Measurements from ENCODE around the gene SEC14L6.

- TF ChIP-seq CTCF (IDR thresholded peaks at IDR 0.05; ENCODE audit: low read depth, low read length) (no peak), MYC (IDR thresholded peaks at IDR 0.05; ENCODE audit: low read depth, low read length) (no peak), POLR2A (IDR thresholded peaks at IDR 0.05; ENCODE audit: extremely low read depth, insufficient read length) (no peak)
- TF ChIP-seq, protein P1, sequence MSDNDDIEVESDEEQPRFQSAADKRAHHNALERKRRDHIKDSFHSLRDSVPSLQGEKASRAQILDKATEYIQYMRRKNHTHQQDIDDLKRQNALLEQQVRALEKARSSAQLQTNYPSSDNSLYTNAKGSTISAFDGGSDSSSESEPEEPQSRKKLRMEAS (IDR thresholded peaks at IDR 0.05; ENCODE audit: low read depth, low read length), result no peak
Observed at GRCh38 chr22:30508216-30508615, 38.3 kb downstream of the SEC14L6 start.

Measured in NB4 (cell line).